Heart left ventricle (tissue), 13 donors: ENCODE data around the gene HES5.

ENCODE experiments used
- CTCF ChIP-seq, 12 donors: fragments of 200-600 bp; sonication (generic) in 4 of 12; IDR thresholded peaks; one replicate each; pipeline versions ENCODE4 v1.5.0 to v1.8.0; 2018 to 2022; ENCODE audit warnings: antibody characterized with exemption in 12 of 12, mild to moderate bottlenecking in 5 of 12
- POLR2A ChIP-seq, 2 donors: fragments of 450-650 bp; IDR thresholded peaks; one replicate each; pipeline ENCODE4 v1.6.1; 2017; ENCODE audit warnings: antibody characterized with exemption in 2 of 2, mild to moderate bottlenecking in 2 of 2, moderate library complexity in 2 of 2
- donor health status: ischemic (EF 13 %, LVEDD 7.1; RV severe dilation, severe dysfunction).
- donor health status: DM: no; HTN: yes; CAD: no.
- donor health status: DM: no; HTN: no; CAD: no.
- donor health status: ischemic (EF 25% LVEDD 6.9; RV normal size, moderate dysfunction).
- donor health status: ischemic (EF 25% LVEDD 5.7; RV mildly dilated, moderate dysfunction).
- donor health status: ischemic (EF 35%, LVEDD 5.7; RV mildly dilated, moderate dysfunction).
- donor health status: nonischemic (EF 11% LVEDD 7.7; RV severe dilation, severe dysfunction).
- donor health status: DM: yes; HTN: yes; CAD: no.
- donor health status: PGD.
- donor health status: ischemic (EF 29% LVEDD 5.4; RV normal size, mild dysfunction).
- donor health status: nonischemic (EF 23%, LVEDD 6.1; RV moderate dilation, normal function).

- TF ChIP-seq CTCF (IDR thresholded peaks at IDR 0.05): no peak
- TF ChIP-seq POLR2A (IDR thresholded peaks at IDR 0.05): no peak
Measured at GRCh38 chr1:2483970-2484369, 46.1 kb downstream of the HES5 start.
